Keratinocyte (primary cell): ENCODE results near the gene LHFPL2.

Source experiments
- CTCF ChIP-seq, 3 experiments: IDR thresholded peaks in 1 of 3; conservative IDR thresholded peaks in 1 of 3; optimal IDR thresholded peaks in 1 of 3; 2 replicates in 2 of 3; 3 replicates in 1 of 3; pipeline versions ENCODE3 to v1.5.1; 2011; ENCODE audit warnings: low read length in 3 of 3, mild to moderate bottlenecking in 3 of 3, moderate library complexity in 2 of 3, control low read depth in 1 of 3, inconsistent platforms in 1 of 3; ENCODE audit not compliant: insufficient read depth in 2 of 3; ENCODE audit errors: extremely low read depth in 1 of 3
- EZH2 ChIP-seq: IDR thresholded peaks from one replicate; pipeline ENCODE4 v1.6.1; 2012; ENCODE audit warnings: inconsistent platforms, mild to moderate bottlenecking, low read length, moderate library complexity

- TF ChIP-seq CTCF (optimal IDR thresholded peaks at IDR 0.05 in 1 of 3, IDR thresholded peaks at IDR 0.05 in 1 of 3, conservative IDR thresholded peaks at IDR 0.05 in 1 of 3; ENCODE audit: extremely low read depth in 1 of 3, insufficient read depth in 2 of 3, low read length in 3 of 3) (no peak), EZH2 (no peak)
These were observed 130.0 kb downstream of the LHFPL2 start for GRCh38 chr5:78518365-78519197.
